Endothelial cell of umbilical vein (primary cell): ENCODE results near the gene TMEM145. TPM values are rescaled to one million over a fixed set of nuclear protein-coding genes. Genes with fewer than 3 reads are reported as not detected.

ENCODE experiments used
- BruUV-seq: library from RNA; stranded (reverse); fragments of 400-500 nt; replicated peaks from 2 replicates; lab custom pipeline; 2021; lab: Mats Ljungman, UMichigan
- CTCF ChIA-PET: fragments of 300-600, 350-600 bp; sonication (Branson Sonifier 250); formaldehyde crosslinking; loops from one replicate; lab custom pipeline; 2021; ENCODE audit warnings: antibody characterized with exemption, inconsistent platforms; lab: Charles Lee
- POLR2A ChIA-PET: fragments of 300-600, 350-600 bp; sonication (Branson Sonifier 250); formaldehyde crosslinking; loops from one replicate; lab custom pipeline; 2021; ENCODE audit warnings: antibody characterized with exemption, inconsistent platforms; lab: Charles Lee
- DNase-seq: peaks from one replicate; pipeline ENCODE4 v3.0.0-alpha.2; 2011; ENCODE audit warnings: low read depth, low spot score
- FAIRE-seq: peaks from 2 replicates; lab custom pipeline; 2011; peaks lifted over from hg19 to GRCh38; lab: Jason Lieb, UNC
- H2AFZ ChIP-seq: 2 replicates; pipeline ENCODE4 v1.6.0; 2012; ENCODE audit warnings: low read depth, low read length, control low read depth, inconsistent platforms
- H3K27ac ChIP-seq: 2 replicates; pipeline ENCODE4 v1.5.1; 2011; ENCODE audit warnings: low read depth, mild to moderate bottlenecking, control low read depth, low read length, moderate library complexity; ENCODE audit not compliant: insufficient read depth
- H3K27me3 ChIP-seq, 2 experiments: 2 replicates each; pipeline versions ENCODE4 v1.6.0 to v1.6.1; 2011; ENCODE audit warnings: low read length in 2 of 2, mixed read lengths in 1 of 2; ENCODE audit not compliant: control insufficient read depth in 2 of 2, insufficient read depth in 2 of 2
- H3K36me3 ChIP-seq, 2 experiments: 2 replicates in 1 of 2; 3 replicates in 1 of 2; pipeline ENCODE4 v1.5.1; 2011; ENCODE audit warnings: low read length in 2 of 2, mild to moderate bottlenecking in 1 of 2, moderate library complexity in 1 of 2; ENCODE audit not compliant: control insufficient read depth in 2 of 2, insufficient read depth in 2 of 2; ENCODE audit errors: extremely low read depth in 1 of 2
- H3K4me1 ChIP-seq: 3 replicates; pipeline ENCODE4 v1.5.1; 2011; ENCODE audit warnings: mild to moderate bottlenecking, low read length; ENCODE audit not compliant: control insufficient read depth, insufficient read depth; ENCODE audit errors: extremely low read depth
- H3K4me2 ChIP-seq: 2 replicates; pipeline ENCODE4 v1.6.1; 2011; ENCODE audit warnings: low read length, control low read depth, mixed read lengths; ENCODE audit not compliant: insufficient read depth
- H3K4me3 ChIP-seq, 3 experiments: fragments of 200-600 bp in 1 of 3; sonication (generic), shearing (Covaris generic) in 1 of 3; replicated peaks in 1 of 3; 2 replicates each; pipeline ENCODE4 v1.5.1; 2011 to 2016; ENCODE audit warnings: control low read depth in 3 of 3, low read length in 3 of 3, mild to moderate bottlenecking in 2 of 3, inconsistent platforms in 1 of 3, low read depth in 1 of 3, moderate library complexity in 1 of 3; ENCODE audit not compliant: insufficient read depth in 1 of 3
- H3K79me2 ChIP-seq: 2 replicates; pipeline ENCODE4 v1.6.0; 2012; ENCODE audit warnings: low read length, inconsistent platforms; ENCODE audit not compliant: control insufficient read depth, insufficient read depth
- H3K9ac ChIP-seq: replicated peaks from 2 replicates; pipeline ENCODE3; 2011; ENCODE audit warnings: low read length, control low read depth; ENCODE audit not compliant: insufficient read depth; ENCODE audit errors: extremely low read depth
- H3K9me1 ChIP-seq: replicated peaks from 3 replicates; pipeline ENCODE4 v1.6.0; 2011; ENCODE audit warnings: mild to moderate bottlenecking, low read length; ENCODE audit not compliant: control insufficient read depth, insufficient read depth; ENCODE audit errors: extremely low read depth
- H3K9me3 ChIP-seq: replicated peaks from 2 replicates; pipeline ENCODE4 v1.5.1; 2012; ENCODE audit warnings: low read length, inconsistent platforms; ENCODE audit not compliant: control insufficient read depth, insufficient read depth
- H4K20me1 ChIP-seq: replicated peaks from 2 replicates; pipeline ENCODE3; 2011; ENCODE audit warnings: mild to moderate bottlenecking, low read length; ENCODE audit not compliant: control insufficient read depth, insufficient read depth; ENCODE audit errors: extremely low read depth
- EZH2 ChIP-seq: IDR thresholded peaks from 2 replicates; pipeline ENCODE4 v1.6.1; 2012; ENCODE audit warnings: borderline replicate concordance, low read depth, mild to moderate bottlenecking, moderate library complexity, low read length, inconsistent platforms; ENCODE audit not compliant: severe bottlenecking
- FOS ChIP-seq: IDR thresholded peaks from 2 replicates; pipeline ENCODE4 v1.6.1; 2011; ENCODE audit warnings: mild to moderate bottlenecking, low read length, moderate library complexity, borderline replicate concordance; ENCODE audit not compliant: insufficient read depth
- GATA2 ChIP-seq: IDR thresholded peaks from 2 replicates; pipeline ENCODE4 v1.7.0; 2011; ENCODE audit warnings: low read depth, mild to moderate bottlenecking, moderate library complexity, mixed read lengths, low read length; ENCODE audit not compliant: insufficient read length, insufficient read depth
- JUN ChIP-seq: IDR thresholded peaks from 2 replicates; pipeline ENCODE4 v1.6.1; 2011; ENCODE audit warnings: borderline replicate concordance, low read depth; ENCODE audit not compliant: insufficient read length, insufficient read depth
- MYC ChIP-seq: IDR thresholded peaks from one replicate; pipeline ENCODE4 v1.6.1; 2011; ENCODE audit warnings: mild to moderate bottlenecking, low read depth, low read length
- POLR2A ChIP-seq: IDR thresholded peaks from 2 replicates; pipeline ENCODE4 v1.6.1; 2012; ENCODE audit warnings: low read depth, mild to moderate bottlenecking, control low read depth, low read length
- dilution Hi-C: fragments of 300-500 bp; cut with MboI; formaldehyde crosslinking; loops from one replicate; pipeline ENCODE4 v1.15.0; 2019; ENCODE audit warnings: low sequenced_read_pairs; ENCODE audit not compliant: extremely low pct_ligation_motif_present
- intact Hi-C: fragments of 100-400 bp; cut with micrococcal nuclease; formaldehyde crosslinking; loops from one replicate; pipeline ENCODE4 v1.10.0; 2022
- polyA plus RNA-seq, 4 experiments: library from polyadenylated mRNA; depleted of rRNA in 3 of 4; stranded (reverse) in 3 of 4; unstranded in 1 of 4; fragments of >200 nt; gene quantifications; 2 replicates each; pipeline versions ENCODE4 v1.2.1 to v1.2.3, GENCODE V29; 2011 to 2012; ENCODE audit warnings: missing spikeins in 1 of 4
- total RNA-seq: library from RNA; stranded (reverse); gene quantifications from 2 replicates; pipeline ENCODE4 v1.2.3, GENCODE V29; 2021
- TF ChIP-seq, protein P1 (sequence below): IDR thresholded peaks from 2 replicates; pipeline ENCODE4 v1.6.1; 2011; ENCODE audit not compliant: insufficient read depth, insufficient read length
- TF ChIP-seq, protein P2 (sequence below), 2 donors: IDR thresholded peaks; 1 replicate in 1 of 2; 2 replicates in 1 of 2; pipeline ENCODE4 v1.5.1; 2011; ENCODE audit warnings: low read length in 2 of 2, mild to moderate bottlenecking in 2 of 2, moderate library complexity in 2 of 2, control low read depth in 1 of 2, inconsistent platforms in 1 of 2, low read depth in 1 of 2; ENCODE audit not compliant: insufficient read depth in 1 of 2; ENCODE audit errors: extremely low read depth in 1 of 2

Gene TMEM145
- total and polyA plus RNA-seq, 2 donors (not counting 3 experiments of a cell fraction or from before 2014, with no cell fraction given) = not detected

DNA sequence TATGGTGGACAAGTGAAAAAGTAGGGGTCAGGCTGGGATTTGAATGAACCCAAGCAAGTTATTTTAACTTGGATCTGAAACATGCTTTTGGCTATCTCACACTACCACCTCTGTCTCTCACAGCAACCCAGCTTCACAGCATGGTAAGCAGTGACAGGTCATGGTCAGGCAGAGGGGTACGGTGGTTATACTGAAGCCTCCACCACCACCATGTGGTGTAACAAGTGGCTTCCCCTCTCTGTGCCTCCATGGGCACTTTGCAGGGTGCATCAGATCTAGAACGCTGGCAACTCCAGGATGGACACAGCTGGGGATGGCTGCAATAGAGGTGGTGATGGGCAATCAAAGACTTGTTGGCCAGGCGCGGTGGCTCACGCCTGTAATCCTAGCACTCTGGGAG lies 739 bp upstream of the TMEM145 start:
- no peak overlapping the region for H2AFZ ChIP-seq
- no peaks in the 10 kb centered on the region for H3K4me1 ChIP-seq
- FAIRE-seq (no peak), DNase-seq (no peak)
- H3K4me2 ChIP-seq = no peak overlapping the region
- intact Hi-C loops (no loop called here), dilution Hi-C loops (no loop called here)
- H3K36me3 ChIP-seq = no peaks in the 10 kb centered on the region
- POLR2A ChIA-PET = no interaction called here
- TF ChIP-seq POLR2A (no peak), MYC (no peak), EZH2 (no peak), FOS (no peak), GATA2 (no peak), JUN (no peak)
- TF ChIP-seq, protein P1, sequence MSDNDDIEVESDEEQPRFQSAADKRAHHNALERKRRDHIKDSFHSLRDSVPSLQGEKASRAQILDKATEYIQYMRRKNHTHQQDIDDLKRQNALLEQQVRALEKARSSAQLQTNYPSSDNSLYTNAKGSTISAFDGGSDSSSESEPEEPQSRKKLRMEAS = no peak
- TF ChIP-seq, protein P2, sequence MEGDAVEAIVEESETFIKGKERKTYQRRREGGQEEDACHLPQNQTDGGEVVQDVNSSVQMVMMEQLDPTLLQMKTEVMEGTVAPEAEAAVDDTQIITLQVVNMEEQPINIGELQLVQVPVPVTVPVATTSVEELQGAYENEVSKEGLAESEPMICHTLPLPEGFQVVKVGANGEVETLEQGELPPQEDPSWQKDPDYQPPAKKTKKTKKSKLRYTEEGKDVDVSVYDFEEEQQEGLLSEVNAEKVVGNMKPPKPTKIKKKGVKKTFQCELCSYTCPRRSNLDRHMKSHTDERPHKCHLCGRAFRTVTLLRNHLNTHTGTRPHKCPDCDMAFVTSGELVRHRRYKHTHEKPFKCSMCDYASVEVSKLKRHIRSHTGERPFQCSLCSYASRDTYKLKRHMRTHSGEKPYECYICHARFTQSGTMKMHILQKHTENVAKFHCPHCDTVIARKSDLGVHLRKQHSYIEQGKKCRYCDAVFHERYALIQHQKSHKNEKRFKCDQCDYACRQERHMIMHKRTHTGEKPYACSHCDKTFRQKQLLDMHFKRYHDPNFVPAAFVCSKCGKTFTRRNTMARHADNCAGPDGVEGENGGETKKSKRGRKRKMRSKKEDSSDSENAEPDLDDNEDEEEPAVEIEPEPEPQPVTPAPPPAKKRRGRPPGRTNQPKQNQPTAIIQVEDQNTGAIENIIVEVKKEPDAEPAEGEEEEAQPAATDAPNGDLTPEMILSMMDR (IDR thresholded peaks at IDR 0.05; ENCODE audit: extremely low read depth in 1 of 2, insufficient read depth in 1 of 2, low read depth in 1 of 2, low read length in 2 of 2) = no peak
- H3K9ac ChIP-seq = no peak overlapping the region
- CTCF ChIA-PET = no interaction called here
- H3K79me2 ChIP-seq = no peaks in the 10 kb centered on the region
- H4K20me1 ChIP-seq = no peaks in the 10 kb centered on the region
- H3K27ac ChIP-seq = no peak overlapping the region
- no peaks in the 10 kb centered on the region for H3K9me1 ChIP-seq
- no TSS peak for BruUV-seq
- no peak overlapping the region for H3K4me3 ChIP-seq
- no peaks in the 10 kb centered on the region for H3K9me3 ChIP-seq
- peaks cover 13% of the 10 kb centered on the region in 2 experiments for H3K27me3 ChIP-seq
